ENCODE measurements around the gene CUX1. TPM values are rescaled to one million over a fixed set of nuclear protein-coding genes. Genes with fewer than 3 reads are reported as not detected.
A peak's percentile ranks its signal among the peaks of the same experiment; 100 is the strongest.

Gene CUX1
- total RNA-seq, 3 donors from 2014 or later, result 35.1 to 54.4 (median 41.1) TPM

DNA sequence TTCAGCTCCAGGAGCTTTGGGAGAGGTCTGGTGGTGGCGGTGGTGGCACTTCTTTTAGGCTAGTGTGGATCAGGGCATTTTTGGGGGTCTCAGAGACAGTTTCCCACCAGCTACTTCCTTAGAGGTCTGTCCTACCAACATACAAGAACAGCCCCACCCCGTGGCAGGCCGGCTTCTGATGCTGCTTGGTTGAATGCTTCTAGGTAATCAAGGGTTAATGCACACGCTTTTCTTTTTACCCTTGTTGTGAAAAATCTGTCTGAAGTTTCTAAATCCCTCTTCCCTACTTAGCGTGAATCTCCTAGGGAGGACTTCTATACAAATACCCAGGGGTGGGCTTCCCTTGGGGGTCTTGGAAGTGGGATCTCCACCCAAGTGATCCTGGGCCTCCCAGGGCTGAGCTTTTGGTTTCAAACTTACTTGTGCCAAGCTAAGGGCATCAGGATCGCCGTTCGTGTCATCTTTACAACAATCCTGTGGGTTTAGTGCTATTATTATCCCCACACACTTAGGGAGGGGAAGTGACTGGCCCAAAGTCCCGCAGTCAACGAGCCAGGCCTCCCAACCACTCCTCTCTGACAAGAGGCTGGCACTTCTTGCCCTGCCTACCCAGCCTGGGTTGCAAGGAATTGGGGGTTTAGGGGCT is 471.0 kb downstream of the CUX1 start:
- Histone ChIP-seq H3K4me1 (peaks cover 0 to 4% of the 10 kb centered on the region in 2 donors), H3K27me3 (no peaks in the 10 kb centered on the region), H3K27ac (no peak overlapping the region), H3K36me3 (no peaks in the 10 kb centered on the region), H3K9me3 (no peaks in the 10 kb centered on the region), H3K4me3 (peak overlapping the region; percentile 77 to 91 (median 81))
- intact Hi-C loops (cut with DNase I; ENCODE audit: low total_unique reads), result no loop called here
- TF ChIP-seq, protein P1, sequence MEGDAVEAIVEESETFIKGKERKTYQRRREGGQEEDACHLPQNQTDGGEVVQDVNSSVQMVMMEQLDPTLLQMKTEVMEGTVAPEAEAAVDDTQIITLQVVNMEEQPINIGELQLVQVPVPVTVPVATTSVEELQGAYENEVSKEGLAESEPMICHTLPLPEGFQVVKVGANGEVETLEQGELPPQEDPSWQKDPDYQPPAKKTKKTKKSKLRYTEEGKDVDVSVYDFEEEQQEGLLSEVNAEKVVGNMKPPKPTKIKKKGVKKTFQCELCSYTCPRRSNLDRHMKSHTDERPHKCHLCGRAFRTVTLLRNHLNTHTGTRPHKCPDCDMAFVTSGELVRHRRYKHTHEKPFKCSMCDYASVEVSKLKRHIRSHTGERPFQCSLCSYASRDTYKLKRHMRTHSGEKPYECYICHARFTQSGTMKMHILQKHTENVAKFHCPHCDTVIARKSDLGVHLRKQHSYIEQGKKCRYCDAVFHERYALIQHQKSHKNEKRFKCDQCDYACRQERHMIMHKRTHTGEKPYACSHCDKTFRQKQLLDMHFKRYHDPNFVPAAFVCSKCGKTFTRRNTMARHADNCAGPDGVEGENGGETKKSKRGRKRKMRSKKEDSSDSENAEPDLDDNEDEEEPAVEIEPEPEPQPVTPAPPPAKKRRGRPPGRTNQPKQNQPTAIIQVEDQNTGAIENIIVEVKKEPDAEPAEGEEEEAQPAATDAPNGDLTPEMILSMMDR (IDR thresholded peaks at IDR 0.05), result no peak
- TF ChIP-seq POLR2AphosphoS5 (IDR thresholded peaks at IDR 0.05) (no peak), POLR2A (IDR thresholded peaks at IDR 0.05) (no peak)
- no peak for DNase-seq (ENCODE audit: low spot score in 2 of 2)

DNA sequence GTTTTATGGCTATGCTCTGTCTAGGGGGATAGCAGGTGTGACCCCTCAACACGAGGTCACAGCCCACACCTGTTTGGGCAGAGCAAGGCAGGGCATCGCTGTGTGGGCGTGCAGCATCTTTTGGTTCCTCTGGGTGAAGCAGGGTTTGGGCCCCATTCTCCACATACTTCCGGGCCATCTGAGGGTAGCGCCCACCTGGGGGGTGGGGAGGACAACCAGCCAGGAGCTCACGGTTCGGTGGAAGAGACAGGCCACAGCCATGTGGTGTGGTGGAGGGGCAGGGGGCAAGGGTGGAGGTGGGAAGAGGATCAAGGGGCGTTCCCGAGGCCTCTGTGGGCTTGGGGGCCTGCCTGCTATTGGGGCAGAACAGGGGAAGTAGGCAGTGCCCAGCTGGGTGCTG is 471.6 kb downstream of the CUX1 start:
- Histone ChIP-seq H3K36me3 (no peaks in the 10 kb centered on the region), H3K27ac (no peak overlapping the region), H3K4me3 (no peak overlapping the region), H3K4me1 (peaks cover 0 to 4% of the 10 kb centered on the region in 2 donors), H3K27me3 (no peaks in the 10 kb centered on the region), H3K9me3 (no peaks in the 10 kb centered on the region)
- DNase-seq (ENCODE audit: low spot score in 2 of 2), result no peak
- no peak for TF ChIP-seq POLR2AphosphoS5 (IDR thresholded peaks at IDR 0.05)
- TF ChIP-seq POLR2A (IDR thresholded peaks at IDR 0.05), result no peak
- TF ChIP-seq, protein P1 (IDR thresholded peaks at IDR 0.05), result no peak
- intact Hi-C loops (cut with DNase I; ENCODE audit: low total_unique reads), result no loop called here

DNA sequence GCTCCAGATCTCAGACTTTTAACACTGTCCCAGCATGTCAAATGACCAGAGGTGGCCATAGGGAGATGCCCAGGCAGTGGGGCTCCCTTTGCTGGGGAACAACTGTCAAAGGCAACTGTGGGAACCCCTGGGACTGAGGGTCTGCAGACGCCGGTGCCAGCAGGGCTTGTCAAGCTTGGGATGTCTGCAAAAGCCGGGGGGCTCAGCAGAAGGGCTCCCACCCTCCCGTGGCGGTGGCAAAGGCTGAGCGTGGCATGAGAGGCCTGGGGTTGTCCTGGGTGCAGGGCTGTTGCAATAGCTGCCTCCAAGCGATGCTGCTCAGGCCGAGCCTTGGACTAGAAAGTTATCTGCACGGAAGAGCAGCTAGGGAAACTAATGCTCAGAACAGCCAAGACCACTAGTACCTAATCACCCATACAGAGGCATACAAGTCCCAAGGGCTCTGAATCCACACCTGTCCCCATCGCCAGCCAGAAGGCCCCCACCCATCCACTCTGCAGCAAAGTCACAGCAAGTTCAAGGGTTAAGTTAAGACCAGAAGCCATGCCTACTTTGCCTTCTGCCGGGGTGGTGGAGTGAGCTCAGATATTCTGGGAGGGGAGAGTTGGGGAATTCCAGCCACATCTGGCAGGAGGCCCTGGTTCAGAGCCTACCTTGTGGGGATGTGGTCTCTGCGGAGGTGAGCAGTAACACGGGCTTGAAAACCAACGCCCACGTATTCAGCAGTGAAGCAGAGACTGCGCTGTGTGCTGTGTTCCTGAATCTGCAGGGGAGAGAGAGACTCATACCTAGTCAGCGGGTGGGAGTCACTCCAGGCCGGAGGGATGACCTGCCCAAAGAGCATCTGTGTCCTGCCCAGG is 473.9 kb downstream of the CUX1 start:
- TF ChIP-seq, protein P1 (IDR thresholded peaks at IDR 0.05), result no peak
- TF ChIP-seq POLR2AphosphoS5 (IDR thresholded peaks at IDR 0.05), result no peak
- no peak for TF ChIP-seq POLR2A (IDR thresholded peaks at IDR 0.05)
- Histone ChIP-seq H3K27ac (no peak overlapping the region), H3K36me3 (no peaks in the 10 kb centered on the region), H3K9me3 (no peaks in the 10 kb centered on the region), H3K27me3 (no peaks in the 10 kb centered on the region), H3K4me3 (no peak overlapping the region), H3K4me1 (peaks cover 0 to 4% of the 10 kb centered on the region in 2 donors)
- intact Hi-C loops (cut with DNase I; ENCODE audit: low total_unique reads), result no loop called here
- DNase-seq (ENCODE audit: low spot score in 2 of 2), result no peak

DNA sequence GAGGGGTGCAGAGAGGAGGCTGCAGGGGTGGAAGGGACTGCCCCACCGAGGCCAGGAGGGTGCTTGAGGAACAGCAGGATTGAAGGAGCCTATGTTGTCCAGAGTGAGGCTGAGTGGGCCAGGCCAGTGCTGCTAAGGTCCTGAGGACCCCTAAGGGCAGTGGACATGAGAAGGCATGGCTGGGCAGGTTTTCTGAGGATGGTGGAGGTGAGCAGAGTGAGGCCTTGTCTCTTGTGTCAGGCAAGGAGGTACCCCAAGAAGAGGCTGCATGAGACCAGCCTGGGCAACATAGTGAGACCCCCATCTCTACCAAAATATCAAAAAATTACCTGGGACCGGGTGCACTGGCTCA is 474.5 kb downstream of the CUX1 start:
- Histone ChIP-seq H3K9me3 (no peaks in the 10 kb centered on the region), H3K27me3 (no peaks in the 10 kb centered on the region), H3K4me3 (no peak overlapping the region), H3K4me1 (peaks cover 0 to 4% of the 10 kb centered on the region in 2 donors), H3K27ac (no peak overlapping the region), H3K36me3 (no peaks in the 10 kb centered on the region)
- intact Hi-C loops (cut with DNase I; ENCODE audit: low total_unique reads), result no loop called here
- no peak for DNase-seq (ENCODE audit: low spot score in 2 of 2)
- TF ChIP-seq POLR2A (IDR thresholded peaks at IDR 0.05), result no peak
- TF ChIP-seq, protein P1 (IDR thresholded peaks at IDR 0.05), result no peak
- no peak for TF ChIP-seq POLR2AphosphoS5 (IDR thresholded peaks at IDR 0.05)

Data from breast epithelium (tissue), 4 donors.